Keratinocyte (primary cell): ENCODE results near the gene GAST. TPM values are rescaled to one million over a fixed set of nuclear protein-coding genes. Genes with fewer than 3 reads are reported as not detected.

Experiments
- DNase-seq: peaks from one replicate; pipeline ENCODE4 v3.0.0-alpha.2; 2011; ENCODE audit warnings: low read depth, missing footprints, low spot score
- FAIRE-seq: peaks from 2 replicates; lab custom pipeline; 2011; peaks lifted over from hg19 to GRCh38; lab: Jason Lieb, UNC
- H2AFZ ChIP-seq: 2 replicates; pipeline ENCODE4 v1.6.0; 2012; ENCODE audit warnings: low read length, control low read depth, inconsistent platforms; ENCODE audit not compliant: control insufficient read depth
- H3K27ac ChIP-seq: 2 replicates; pipeline ENCODE4 v1.5.1; 2011; ENCODE audit warnings: low read length; ENCODE audit not compliant: control insufficient read depth, insufficient read depth
- H3K27me3 ChIP-seq: 3 replicates; pipeline ENCODE4 v1.6.0; 2011; ENCODE audit warnings: low read length; ENCODE audit not compliant: control insufficient read depth, insufficient read depth; ENCODE audit errors: extremely low read depth
- H3K36me3 ChIP-seq, 2 experiments: 2 replicates in 1 of 2; 3 replicates in 1 of 2; pipeline ENCODE4 v1.5.1; 2011; ENCODE audit warnings: low read length in 2 of 2, mild to moderate bottlenecking in 1 of 2; ENCODE audit not compliant: control insufficient read depth in 2 of 2, insufficient read depth in 2 of 2; ENCODE audit errors: extremely low read depth in 1 of 2
- H3K4me1 ChIP-seq: 3 replicates; pipeline ENCODE4 v1.5.1; 2011; ENCODE audit warnings: low read length; ENCODE audit not compliant: control insufficient read depth, insufficient read depth; ENCODE audit errors: extremely low read depth
- H3K4me2 ChIP-seq: 3 replicates; pipeline ENCODE4 v1.6.0; 2011; ENCODE audit warnings: low read depth, low read length; ENCODE audit not compliant: control insufficient read depth, insufficient read depth; ENCODE audit errors: extremely low read depth
- H3K4me3 ChIP-seq, 3 experiments: fragments of 200-600 bp in 1 of 3; sonication (generic) in 1 of 3; 2 replicates in 2 of 3; 3 replicates in 1 of 3; pipeline ENCODE4 v1.5.1; 2011 to 2016; ENCODE audit warnings: low read length in 3 of 3, mild to moderate bottlenecking in 3 of 3, control low read depth in 2 of 3, inconsistent platforms in 1 of 3, low read depth in 1 of 3, mixed read lengths in 1 of 3, mixed run types in 1 of 3, moderate library complexity in 1 of 3; ENCODE audit not compliant: control insufficient read depth in 2 of 3, insufficient read depth in 2 of 3; ENCODE audit errors: extremely low read depth in 1 of 3
- H3K79me2 ChIP-seq: 2 replicates; pipeline ENCODE4 v1.6.0; 2012; ENCODE audit warnings: low read length; ENCODE audit not compliant: control insufficient read depth, insufficient read depth
- H3K9ac ChIP-seq: 3 replicates; pipeline ENCODE4 v1.6.0; 2011; ENCODE audit warnings: low read length; ENCODE audit not compliant: control insufficient read depth, insufficient read depth; ENCODE audit errors: extremely low read depth
- H3K9me1 ChIP-seq: 3 replicates; pipeline ENCODE4 v1.6.0; 2011; ENCODE audit warnings: low read length; ENCODE audit not compliant: control insufficient read depth, insufficient read depth; ENCODE audit errors: extremely low read depth
- H3K9me3 ChIP-seq: 2 replicates; pipeline ENCODE4 v1.5.1; 2012; ENCODE audit warnings: low read depth, low read length; ENCODE audit not compliant: control insufficient read depth
- H4K20me1 ChIP-seq: 3 replicates; pipeline ENCODE4 v1.6.0; 2011; ENCODE audit warnings: low read length; ENCODE audit not compliant: control insufficient read depth, insufficient read depth; ENCODE audit errors: extremely low read depth
- CTCF ChIP-seq, 3 experiments: IDR thresholded peaks in 1 of 3; conservative IDR thresholded peaks in 1 of 3; optimal IDR thresholded peaks in 1 of 3; 2 replicates in 2 of 3; 3 replicates in 1 of 3; pipeline versions ENCODE3 to v1.5.1; 2011; ENCODE audit warnings: low read length in 3 of 3, mild to moderate bottlenecking in 3 of 3, moderate library complexity in 2 of 3, control low read depth in 1 of 3, inconsistent platforms in 1 of 3; ENCODE audit not compliant: insufficient read depth in 2 of 3; ENCODE audit errors: extremely low read depth in 1 of 3
- EZH2 ChIP-seq: IDR thresholded peaks from one replicate; pipeline ENCODE4 v1.6.1; 2012; ENCODE audit warnings: inconsistent platforms, mild to moderate bottlenecking, low read length, moderate library complexity
- dilution Hi-C: fragments of 300-500 bp; cut with MboI; formaldehyde crosslinking; loops from one replicate; pipeline ENCODE4 v1.7.0; 2020; ENCODE audit warnings: low sequenced_read_pairs; ENCODE audit not compliant: extremely low pct_ligation_motif_present
- polyA plus RNA-seq, 5 experiments: library from polyadenylated mRNA; depleted of rRNA in 3 of 5; stranded (reverse) in 3 of 5; stranded (forward) in 1 of 5; unstranded in 1 of 5; fragments of >200 nt; gene quantifications; 1 replicate in 1 of 5; 2 replicates in 3 of 5; 3 replicates in 1 of 5; pipeline versions ENCODE4 v1.2.1 to v1.2.3, GENCODE V29; 2011 to 2012; ENCODE audit warnings: missing spikeins in 2 of 5, low read depth in 1 of 5, low replicate concordance in 1 of 5

Gene GAST
- polyA plus RNA-seq, 1 donor (not counting 4 experiments of a cell fraction or from before 2014, with no cell fraction given), result 0.87 TPM

GRCh38 chr17:41688641-41689496 is 23.3 kb upstream of the GAST start, which contains the start of gene EIF1:
Gene EIF1 (plus strand): TSS chr17:41688885. CDS start chr17:41689039, 154 bp downstream.
- Histone ChIP-seq H3K4me3 (peak within 1 kb of the TSS; percentile 70 to 99 (median 77)), H3K9me3 (no peaks in the 10 kb centered on the region), H3K79me2 (peaks cover 20% of the 10 kb centered on the region), H3K4me1 (peaks cover 6% of the 10 kb centered on the region), H3K4me2 (peak within 1 kb of the TSS; percentile 94), H3K36me3 (peaks cover 24 to 29% of the 10 kb centered on the region in 2 experiments), H2AFZ (peak within 1 kb of the TSS; percentile 92), H3K9me1 (no peaks in the 10 kb centered on the region), H3K27ac (peak within 1 kb of the TSS; percentile 98), H3K27me3 (no peaks in the 10 kb centered on the region), H4K20me1 (peaks cover 26% of the 10 kb centered on the region), H3K9ac (peak within 1 kb of the TSS; percentile 99)
- TF ChIP-seq EZH2, result no peak
- no peak for TF ChIP-seq CTCF (optimal IDR thresholded peaks at IDR 0.05 in 1 of 3, IDR thresholded peaks at IDR 0.05 in 1 of 3, conservative IDR thresholded peaks at IDR 0.05 in 1 of 3; ENCODE audit: extremely low read depth in 1 of 3, insufficient read depth in 2 of 3, low read length in 3 of 3)
- dilution Hi-C loops, result no loop called here
- no peak for FAIRE-seq
- peak; percentile 99 for DNase-seq

GRCh38 chr17:41689497-41690299 is 22.4 kb upstream of the GAST start:
- TF ChIP-seq CTCF (optimal IDR thresholded peaks at IDR 0.05 in 1 of 3, IDR thresholded peaks at IDR 0.05 in 1 of 3, conservative IDR thresholded peaks at IDR 0.05 in 1 of 3; ENCODE audit: extremely low read depth in 1 of 3, insufficient read depth in 2 of 3, low read length in 3 of 3) (peak; percentile 61 to 67 (median 62)), EZH2 (no peak)
- FAIRE-seq (no peak), DNase-seq (no peak)
- peak overlapping the region; percentile 98 for H3K27ac ChIP-seq
- no peaks in the 10 kb centered on the region for H3K27me3 ChIP-seq
- peak overlapping the region; percentile 94 for H3K4me2 ChIP-seq
- H3K36me3 ChIP-seq, result peaks cover 24 to 29% of the 10 kb centered on the region in 2 experiments
- peaks cover 6% of the 10 kb centered on the region for H3K4me1 ChIP-seq
- H3K9me3 ChIP-seq, result no peaks in the 10 kb centered on the region
- dilution Hi-C loops, result no loop called here
- H3K9ac ChIP-seq, result peak overlapping the region; percentile 99
- no peaks in the 10 kb centered on the region for H3K9me1 ChIP-seq
- H3K4me3 ChIP-seq, result peak overlapping the region; percentile 67 to 99 (median 77)
- no peak overlapping the region for H2AFZ ChIP-seq
- peaks cover 26% of the 10 kb centered on the region for H4K20me1 ChIP-seq
- H3K79me2 ChIP-seq, result peaks cover 20% of the 10 kb centered on the region
